ENCODE results near the gene MORN4. TPM values are rescaled to one million over a fixed set of nuclear protein-coding genes. Genes with fewer than 3 reads are reported as not detected.
A peak's percentile ranks its signal among the peaks of the same experiment; 100 is the strongest.

The MORN4 gene
- total and polyA plus RNA-seq, 2 of the 13 experiments (the other 11 are each of a cell fraction or from before 2014, with no cell fraction given): 3.4 to 9.1 TPM

DNA sequence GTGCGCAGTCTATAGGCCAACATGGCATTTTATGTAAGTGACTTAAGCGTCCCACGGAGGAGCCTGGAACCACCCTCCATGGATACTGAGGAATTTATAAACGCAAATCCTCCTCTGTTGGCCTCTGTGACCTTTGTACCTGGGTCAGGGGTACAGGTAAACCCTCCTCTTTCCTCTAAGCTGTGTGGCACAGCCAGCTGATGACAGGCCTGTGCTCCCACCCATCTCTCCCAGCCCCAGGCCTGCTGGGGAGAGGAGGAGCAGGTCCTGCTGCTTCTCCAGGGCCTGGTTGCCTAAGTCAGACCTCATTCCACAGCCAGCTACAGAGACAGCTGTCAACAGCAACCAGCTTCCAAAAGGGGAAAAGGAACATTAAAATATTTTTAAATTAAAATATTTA is 48.7 kb upstream of the MORN4 start (continued):
- TF ChIP-seq ZFY (CRISPR knock-in tag; IDR thresholded peaks at IDR 0.05) (peak; percentile 43; the same call in 1 of the 2 replicates), MED1 (CRISPR knock-in tag; IDR thresholded peaks at IDR 0.05) (no peak), FOXO1 (CRISPR knock-in tag; IDR thresholded peaks at IDR 0.05) (no peak), ZBTB7A (CRISPR knock-in tag; IDR thresholded peaks at IDR 0.05) (no peak), HOXA3 (CRISPR knock-in tag; IDR thresholded peaks at IDR 0.05) (peak; percentile 22; the same call in 1 of the 2 replicates), RBFOX2 (IDR thresholded peaks at IDR 0.05; ENCODE audit: low read depth, low read length) (0 out of 2 replicates have a peak, but pooled peaks have one; percentile 7), HNRNPLL (IDR thresholded peaks at IDR 0.05; ENCODE audit: low read depth, low read length, poor library complexity, severe bottlenecking) (no peak), ZSCAN25 (CRISPR knock-in tag; IDR thresholded peaks at IDR 0.05) (no peak), MTA1 (CRISPR knock-in tag; IDR thresholded peaks at IDR 0.05; ENCODE audit: borderline replicate concordance) (no peak), RAD51 (IDR thresholded peaks at IDR 0.05; ENCODE audit: borderline replicate concordance) (no peak)
- TF ChIP-seq, protein P1, sequence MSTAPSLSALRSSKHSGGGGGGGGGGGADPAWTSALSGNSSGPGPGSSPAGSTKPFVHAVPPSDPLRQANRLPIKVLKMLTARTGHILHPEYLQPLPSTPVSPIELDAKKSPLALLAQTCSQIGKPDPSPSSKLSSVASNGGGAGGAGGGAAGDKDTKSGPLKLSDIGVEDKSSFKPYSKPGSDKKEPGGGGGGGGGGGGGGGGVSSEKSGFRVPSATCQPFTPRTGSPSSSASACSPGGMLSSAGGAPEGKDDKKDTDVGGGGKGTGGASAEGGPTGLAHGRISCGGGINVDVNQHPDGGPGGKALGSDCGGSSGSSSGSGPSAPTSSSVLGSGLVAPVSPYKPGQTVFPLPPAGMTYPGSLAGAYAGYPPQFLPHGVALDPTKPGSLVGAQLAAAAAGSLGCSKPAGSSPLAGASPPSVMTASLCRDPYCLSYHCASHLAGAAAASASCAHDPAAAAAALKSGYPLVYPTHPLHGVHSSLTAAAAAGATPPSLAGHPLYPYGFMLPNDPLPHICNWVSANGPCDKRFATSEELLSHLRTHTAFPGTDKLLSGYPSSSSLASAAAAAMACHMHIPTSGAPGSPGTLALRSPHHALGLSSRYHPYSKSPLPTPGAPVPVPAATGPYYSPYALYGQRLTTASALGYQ (CRISPR knock-in tag; IDR thresholded peaks at IDR 0.05): no peak
- TF ChIP-seq, protein P2, sequence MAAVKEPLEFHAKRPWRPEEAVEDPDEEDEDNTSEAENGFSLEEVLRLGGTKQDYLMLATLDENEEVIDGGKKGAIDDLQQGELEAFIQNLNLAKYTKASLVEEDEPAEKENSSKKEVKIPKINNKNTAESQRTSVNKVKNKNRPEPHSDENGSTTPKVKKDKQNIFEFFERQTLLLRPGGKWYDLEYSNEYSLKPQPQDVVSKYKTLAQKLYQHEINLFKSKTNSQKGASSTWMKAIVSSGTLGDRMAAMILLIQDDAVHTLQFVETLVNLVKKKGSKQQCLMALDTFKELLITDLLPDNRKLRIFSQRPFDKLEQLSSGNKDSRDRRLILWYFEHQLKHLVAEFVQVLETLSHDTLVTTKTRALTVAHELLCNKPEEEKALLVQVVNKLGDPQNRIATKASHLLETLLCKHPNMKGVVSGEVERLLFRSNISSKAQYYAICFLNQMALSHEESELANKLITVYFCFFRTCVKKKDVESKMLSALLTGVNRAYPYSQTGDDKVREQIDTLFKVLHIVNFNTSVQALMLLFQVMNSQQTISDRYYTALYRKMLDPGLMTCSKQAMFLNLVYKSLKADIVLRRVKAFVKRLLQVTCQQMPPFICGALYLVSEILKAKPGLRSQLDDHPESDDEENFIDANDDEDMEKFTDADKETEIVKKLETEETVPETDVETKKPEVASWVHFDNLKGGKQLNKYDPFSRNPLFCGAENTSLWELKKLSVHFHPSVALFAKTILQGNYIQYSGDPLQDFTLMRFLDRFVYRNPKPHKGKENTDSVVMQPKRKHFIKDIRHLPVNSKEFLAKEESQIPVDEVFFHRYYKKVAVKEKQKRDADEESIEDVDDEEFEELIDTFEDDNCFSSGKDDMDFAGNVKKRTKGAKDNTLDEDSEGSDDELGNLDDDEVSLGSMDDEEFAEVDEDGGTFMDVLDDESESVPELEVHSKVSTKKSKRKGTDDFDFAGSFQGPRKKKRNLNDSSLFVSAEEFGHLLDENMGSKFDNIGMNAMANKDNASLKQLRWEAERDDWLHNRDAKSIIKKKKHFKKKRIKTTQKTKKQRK (IDR thresholded peaks at IDR 0.05; ENCODE audit: low read length): no peak

Data from HepG2 (cell line).